Fibroblast of pulmonary artery (primary cell): ENCODE results near the gene NAV3.

Source experiments
- DNase-seq: peaks from one replicate; pipeline ENCODE4 v3.0.0-alpha.2; 2010; ENCODE audit warnings: low read depth
- H3K4me3 ChIP-seq: replicated peaks from 2 replicates; pipeline ENCODE4 v1.5.1; 2011; ENCODE audit warnings: low read depth, mild to moderate bottlenecking, control low read depth, low read length, moderate library complexity
- CTCF ChIP-seq: IDR thresholded peaks from 2 replicates; pipeline ENCODE4 v1.5.1; 2011; ENCODE audit warnings: mild to moderate bottlenecking, control low read depth, low read length, inconsistent platforms; ENCODE audit errors: missing control alignments

Gene NAV3

DNA sequence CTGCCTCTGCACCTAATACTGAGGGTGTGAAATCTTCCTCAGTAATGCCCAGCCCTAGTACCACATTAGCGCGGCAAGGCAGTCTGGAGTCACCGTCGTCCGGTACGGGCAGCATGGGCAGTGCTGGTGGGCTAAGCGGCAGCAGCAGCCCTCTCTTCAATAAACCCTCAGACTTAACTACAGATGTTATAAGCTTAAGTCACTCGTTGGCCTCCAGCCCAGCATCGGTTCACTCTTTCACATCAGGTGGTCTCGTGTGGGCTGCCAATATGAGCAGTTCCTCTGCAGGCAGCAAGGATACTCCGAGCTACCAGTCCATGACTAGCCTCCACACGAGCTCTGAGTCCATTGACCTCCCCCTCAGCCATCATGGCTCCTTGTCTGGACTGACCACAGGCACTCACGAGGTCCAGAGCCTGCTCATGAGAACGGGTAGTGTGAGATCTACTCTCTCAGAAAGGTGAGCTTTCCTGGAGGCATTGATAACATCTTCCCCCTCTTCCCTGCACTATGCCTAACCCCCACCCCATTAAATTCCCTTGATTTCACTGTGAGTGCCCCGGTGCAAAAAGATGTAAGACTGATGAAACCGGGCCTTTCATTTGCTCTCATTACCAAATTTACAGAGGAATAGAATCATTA is 291.4 kb downstream of the NAV3 start:
- TF ChIP-seq CTCF: no peak
- DNase-seq: no peak

DNA sequence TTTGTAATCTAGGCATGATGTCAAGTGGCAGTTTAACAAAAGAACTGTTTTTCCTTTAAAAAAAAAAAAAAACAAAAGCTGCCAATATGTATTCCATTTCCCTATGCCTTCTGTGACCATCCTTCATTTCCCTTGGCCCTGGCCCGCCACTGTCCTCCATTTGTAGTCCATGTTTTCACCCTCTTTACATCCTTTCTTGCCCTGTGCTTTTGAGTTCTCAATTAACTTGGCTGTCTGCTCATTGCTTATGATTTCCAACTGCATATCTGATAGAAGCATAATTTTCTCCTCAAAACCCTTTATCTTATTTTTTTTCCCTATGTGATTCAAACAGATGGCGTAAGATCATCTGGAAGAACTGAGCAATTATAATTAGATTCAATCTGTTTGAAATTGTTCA is 297.5 kb downstream of the NAV3 start:
- DNase-seq: no peak
- no peak overlapping the region for H3K4me3 ChIP-seq
- TF ChIP-seq CTCF: no peak

More for the DNA sequence above, 291.4 kb downstream of the NAV3 start:
- no peak overlapping the region for H3K4me3 ChIP-seq

DNA sequence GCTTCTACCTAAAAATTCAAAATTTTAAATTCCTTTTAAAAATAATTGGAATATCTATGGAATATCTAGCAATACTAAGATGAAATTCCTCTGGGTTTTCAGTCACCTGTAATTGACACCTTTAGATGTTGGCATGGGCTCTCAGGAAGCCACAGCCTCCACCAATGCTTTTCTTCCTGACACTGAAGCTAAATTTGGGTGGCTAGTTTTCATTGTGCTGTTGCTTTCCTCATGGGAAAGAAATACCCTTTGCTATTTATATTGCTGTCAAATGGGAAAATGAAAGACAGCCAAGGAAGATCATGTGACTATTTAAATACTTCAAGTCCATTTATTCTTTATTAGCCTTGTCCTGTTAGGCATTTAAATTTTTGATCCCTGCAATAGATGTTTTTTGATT is 313.0 kb downstream of the NAV3 start:
- H3K4me3 ChIP-seq: no peak overlapping the region
- DNase-seq: no peak
- TF ChIP-seq CTCF: no peak

DNA sequence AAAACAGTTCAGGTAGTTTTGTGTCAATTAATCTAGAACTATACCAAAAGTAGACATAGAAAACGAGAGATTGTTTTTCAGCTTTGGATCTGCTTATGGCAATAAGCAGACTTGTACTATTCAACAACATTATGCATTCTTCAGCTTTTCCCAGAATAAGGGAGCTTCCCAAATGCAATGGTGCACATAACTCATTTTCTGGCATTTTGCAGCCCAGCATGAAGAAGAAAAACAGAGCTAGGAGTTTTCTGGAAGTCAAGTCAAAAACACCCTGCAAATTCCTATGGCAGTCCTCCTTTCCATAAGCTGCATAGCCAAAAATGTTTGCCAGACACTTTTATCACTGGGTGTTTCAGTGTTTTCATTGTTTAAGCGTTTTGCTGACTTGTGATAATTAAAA is 314.7 kb downstream of the NAV3 start:
- TF ChIP-seq CTCF: no peak
- no peak overlapping the region for H3K4me3 ChIP-seq
- no peak for DNase-seq

DNA sequence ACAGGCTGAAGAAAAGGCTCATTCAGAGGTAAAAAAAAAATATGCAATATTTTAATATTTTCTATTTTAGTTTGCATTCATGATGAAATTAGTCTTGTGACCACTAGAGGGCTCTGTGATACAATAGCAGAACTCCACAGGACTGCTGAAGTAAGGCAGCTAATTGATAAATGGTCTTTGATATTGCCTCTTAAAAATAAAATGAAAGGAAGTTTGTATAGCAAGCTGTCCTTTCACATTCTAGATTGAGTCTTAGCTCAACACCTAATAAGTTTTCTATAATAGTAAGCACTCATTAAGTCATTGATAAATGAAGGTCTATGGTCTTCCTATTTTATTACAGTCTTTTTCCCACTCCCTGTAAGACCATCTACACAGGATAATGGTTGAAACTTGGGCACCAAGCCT is 315.7 kb downstream of the NAV3 start:
- no peak overlapping the region for H3K4me3 ChIP-seq
- peak; percentile 73 for TF ChIP-seq CTCF
- DNase-seq: peak; percentile 65

DNA sequence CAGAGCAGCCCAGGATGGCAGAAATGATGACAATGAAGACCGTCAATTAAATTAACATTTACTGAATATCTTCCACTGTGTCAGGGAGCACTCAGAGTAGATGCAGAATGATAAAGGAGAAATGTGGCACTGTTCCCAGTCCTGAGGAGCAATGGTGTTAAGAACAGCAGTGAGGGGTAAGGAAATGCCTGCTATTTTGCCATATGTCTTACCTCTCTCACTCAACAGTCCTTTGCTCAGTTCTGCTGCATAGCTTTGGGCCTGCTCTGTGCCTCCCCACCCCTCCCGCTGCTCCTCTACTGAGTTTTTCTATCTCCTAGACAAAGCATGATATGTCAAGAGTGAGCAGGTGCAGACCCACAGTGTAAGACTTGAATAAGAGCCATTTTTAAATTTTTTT is 318.8 kb downstream of the NAV3 start:
- DNase-seq: peak; percentile 18
- TF ChIP-seq CTCF: no peak
- H3K4me3 ChIP-seq: no peak overlapping the region

DNA sequence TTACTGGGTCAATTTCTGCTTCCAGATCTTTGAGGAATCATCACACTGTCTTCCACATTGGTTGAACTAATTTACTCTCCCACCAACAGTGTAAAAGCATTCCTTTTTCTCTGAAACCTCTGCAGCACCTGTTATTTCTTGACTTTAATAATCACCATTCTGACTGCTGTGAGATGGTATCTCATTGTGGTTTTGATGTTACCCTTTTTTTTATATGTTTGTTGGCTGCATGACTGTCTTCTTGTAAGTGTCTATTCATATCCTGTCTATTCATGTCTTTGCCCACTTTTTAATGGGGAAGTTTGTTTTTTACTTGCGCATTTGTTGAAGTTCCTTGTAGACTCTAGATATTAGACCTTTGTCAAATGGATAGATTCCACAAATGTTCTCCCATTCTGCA is 324.9 kb downstream of the NAV3 start:
- DNase-seq: no peak

More for the DNA sequence above, 324.9 kb downstream of the NAV3 start:
- H3K4me3 ChIP-seq: no peak overlapping the region
- no peak for TF ChIP-seq CTCF
